GF-D8 (cell line): ENCODE data around the gene DHRS4L2.

Experiments used
- DNase-seq: peaks from one replicate; lab custom pipeline; 2025; lab: John Stamatoyannopoulos, UW

Gene DHRS4L2

GRCh38 chr14:24053548-24054323, 65.0 kb downstream of the DHRS4L2 start:
- DNase-seq: no peak

GRCh38 chr14:24054324-24054641, 65.6 kb downstream of the DHRS4L2 start:
- no peak for DNase-seq

GRCh38 chr14:24054646-24055045, 65.9 kb downstream of the DHRS4L2 start:
- DNase-seq: no peak
